ENCODE results near the gene GHRHR.

Gene GHRHR

GRCh38 chr7:30927040-30927439 is 36.7 kb upstream of the GHRHR start:
- no peak for DNase-seq
- in situ Hi-C loops (cut with MboI; ENCODE audit: low pct_unique_long_range_greater_than_20kb, low sequenced_read_pairs), result no loop called here

GRCh38 chr7:30927559-30927958 is 36.2 kb upstream of the GHRHR start:
- in situ Hi-C loops (cut with MboI; ENCODE audit: low pct_unique_long_range_greater_than_20kb, low sequenced_read_pairs), result no loop called here
- no peak for DNase-seq

GRCh38 chr7:30928254-30928872 is 35.4 kb upstream of the GHRHR start:
- no peak for DNase-seq
- in situ Hi-C loops (cut with MboI; ENCODE audit: low pct_unique_long_range_greater_than_20kb, low sequenced_read_pairs), result no loop called here

DNA sequence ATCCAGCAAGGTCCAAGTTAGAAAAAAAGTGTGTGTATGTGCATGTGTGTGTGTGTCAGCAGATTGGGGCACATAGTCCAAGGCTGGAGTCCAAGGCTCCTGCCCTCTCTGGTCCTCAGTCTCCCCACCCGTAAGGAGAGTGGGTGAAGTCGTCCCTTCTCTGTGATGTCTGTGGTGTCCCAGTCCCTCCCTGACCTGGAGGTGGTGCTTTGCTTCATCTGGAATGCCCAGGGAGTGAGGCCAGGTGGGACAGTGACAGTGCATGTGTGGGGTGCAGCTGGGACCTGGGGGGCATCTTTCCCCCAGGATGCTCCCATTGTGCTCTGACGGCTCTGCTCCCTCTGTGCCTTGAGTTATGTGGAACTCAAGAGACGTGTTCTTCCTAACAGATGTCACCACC is 34.1 kb upstream of the GHRHR start:
- in situ Hi-C loops (cut with MboI; ENCODE audit: low pct_unique_long_range_greater_than_20kb, low sequenced_read_pairs), result no loop called here
- DNase-seq, result no peak

DNA sequence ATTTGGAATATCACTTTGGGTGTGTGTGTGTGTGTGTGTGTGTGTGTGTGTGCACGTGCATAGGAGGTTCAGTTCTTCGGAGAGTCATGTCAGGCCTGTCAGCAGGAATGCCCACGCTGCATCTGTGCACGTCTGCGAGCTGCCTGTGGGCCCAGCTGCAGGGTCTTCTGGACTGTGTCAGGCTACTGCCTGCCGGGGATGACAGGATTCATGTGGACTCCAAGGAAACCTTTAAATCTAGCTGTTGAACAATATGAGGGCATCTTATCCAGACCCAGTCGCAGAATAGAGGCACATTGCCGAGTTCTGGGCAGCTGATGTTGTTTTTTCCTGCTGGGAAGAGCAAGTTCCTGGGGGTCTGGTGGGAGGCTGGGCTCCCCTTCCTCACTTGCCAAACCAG is 33.1 kb upstream of the GHRHR start:
- in situ Hi-C loops (cut with MboI; ENCODE audit: low pct_unique_long_range_greater_than_20kb, low sequenced_read_pairs), result no loop called here
- DNase-seq, result no peak

GRCh38 chr7:30931161-30931928 is 32.4 kb upstream of the GHRHR start:
- in situ Hi-C loops (cut with MboI; ENCODE audit: low pct_unique_long_range_greater_than_20kb, low sequenced_read_pairs), result no loop called here
- no peak for DNase-seq

- DNase-seq, result no peak
Observed at GRCh38 chr7:30931929-30932540, 31.7 kb upstream of the GHRHR start.

GRCh38 chr7:30932562-30932961 is 31.2 kb upstream of the GHRHR start:
- no peak for DNase-seq
- in situ Hi-C loops (cut with MboI; ENCODE audit: low pct_unique_long_range_greater_than_20kb, low sequenced_read_pairs), result no loop called here

More at GRCh38 chr7:30931929-30932540, 31.7 kb upstream of the GHRHR start:
- in situ Hi-C loops (cut with MboI; ENCODE audit: low pct_unique_long_range_greater_than_20kb, low sequenced_read_pairs), result no loop called here

DNA sequence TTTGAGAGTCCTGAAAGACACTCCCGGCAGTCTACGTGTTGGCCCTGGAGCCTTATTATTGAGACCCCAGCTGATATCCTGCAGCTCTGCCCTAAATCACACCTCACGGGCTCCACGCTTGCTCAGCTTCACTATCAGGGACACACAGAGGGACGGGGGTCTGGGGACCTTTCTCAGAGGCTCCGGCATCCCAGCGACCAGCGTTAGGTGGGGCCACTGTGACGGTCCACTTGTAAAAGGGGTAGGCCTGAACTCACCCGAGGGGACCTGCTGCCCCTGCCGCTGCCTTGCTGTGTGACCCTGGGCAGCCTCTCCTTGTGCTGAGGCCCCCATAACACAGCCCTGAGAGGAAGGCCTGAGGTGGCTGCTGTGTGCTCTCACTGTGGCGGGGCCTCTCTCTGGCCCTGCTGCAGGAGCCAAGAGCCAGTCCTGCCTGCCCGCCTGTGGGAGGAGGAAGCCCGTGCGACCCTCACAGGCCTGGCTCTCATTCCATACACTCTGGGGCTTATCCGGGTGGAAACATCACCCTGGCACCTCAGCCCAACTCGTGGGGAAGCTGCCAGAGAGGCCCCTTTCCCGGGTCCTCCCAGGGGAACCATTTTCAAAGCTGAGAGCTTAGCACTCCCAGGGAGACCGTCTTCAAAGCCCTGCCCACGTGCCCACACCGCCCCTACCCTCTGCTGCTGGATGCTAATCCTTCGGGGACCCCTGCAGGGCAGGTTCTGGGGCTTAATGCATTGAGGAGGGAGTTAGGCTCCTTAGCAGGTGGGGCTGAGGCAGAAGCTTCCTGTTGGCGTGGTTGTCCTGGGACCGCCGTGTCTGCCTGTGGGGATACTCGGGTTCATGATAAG is 30.4 kb upstream of the GHRHR start:
- in situ Hi-C loops (cut with MboI; ENCODE audit: low pct_unique_long_range_greater_than_20kb, low sequenced_read_pairs), result no loop called here
- no peak for DNase-seq

DNA sequence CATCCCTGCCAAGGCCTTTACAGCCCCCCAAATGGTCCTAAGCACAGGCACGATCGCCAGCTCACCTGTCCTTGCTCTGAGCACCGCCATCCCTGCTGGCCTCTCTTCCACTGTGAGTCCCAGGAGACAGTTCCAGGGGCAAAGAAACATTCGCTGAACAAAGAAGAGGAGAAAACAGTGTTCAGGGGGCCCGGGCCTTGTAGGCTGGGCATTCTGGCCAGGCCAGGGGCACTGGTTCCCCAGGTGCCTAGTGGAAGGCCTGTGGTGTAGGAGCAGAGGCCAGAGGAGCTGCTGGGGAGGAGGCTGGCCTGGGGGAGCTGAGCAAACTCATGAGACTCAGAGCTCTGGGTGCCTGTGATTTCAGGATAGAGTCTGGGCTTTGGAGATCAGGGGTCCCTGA is 29.5 kb upstream of the GHRHR start:
- no peak for DNase-seq
- in situ Hi-C loops (cut with MboI; ENCODE audit: low pct_unique_long_range_greater_than_20kb, low sequenced_read_pairs), result no loop called here

GRCh38 chr7:30934732-30935568 is 28.8 kb upstream of the GHRHR start:
- DNase-seq, result no peak
- in situ Hi-C loops (cut with MboI; ENCODE audit: low pct_unique_long_range_greater_than_20kb, low sequenced_read_pairs), result no loop called here

GRCh38 chr7:30935569-30935877 is 28.2 kb upstream of the GHRHR start:
- no peak for DNase-seq
- in situ Hi-C loops (cut with MboI; ENCODE audit: low pct_unique_long_range_greater_than_20kb, low sequenced_read_pairs), result no loop called here

- in situ Hi-C loops (cut with MboI; ENCODE audit: low pct_unique_long_range_greater_than_20kb, low sequenced_read_pairs), result no loop called here
- DNase-seq, result no peak
Observed at GRCh38 chr7:30936650-30937245, 27.0 kb upstream of the GHRHR start.

- no peak for DNase-seq
- in situ Hi-C loops (cut with MboI; ENCODE audit: low pct_unique_long_range_greater_than_20kb, low sequenced_read_pairs), result no loop called here
Observed at GRCh38 chr7:30937416-30937815, 26.3 kb upstream of the GHRHR start.

DNA sequence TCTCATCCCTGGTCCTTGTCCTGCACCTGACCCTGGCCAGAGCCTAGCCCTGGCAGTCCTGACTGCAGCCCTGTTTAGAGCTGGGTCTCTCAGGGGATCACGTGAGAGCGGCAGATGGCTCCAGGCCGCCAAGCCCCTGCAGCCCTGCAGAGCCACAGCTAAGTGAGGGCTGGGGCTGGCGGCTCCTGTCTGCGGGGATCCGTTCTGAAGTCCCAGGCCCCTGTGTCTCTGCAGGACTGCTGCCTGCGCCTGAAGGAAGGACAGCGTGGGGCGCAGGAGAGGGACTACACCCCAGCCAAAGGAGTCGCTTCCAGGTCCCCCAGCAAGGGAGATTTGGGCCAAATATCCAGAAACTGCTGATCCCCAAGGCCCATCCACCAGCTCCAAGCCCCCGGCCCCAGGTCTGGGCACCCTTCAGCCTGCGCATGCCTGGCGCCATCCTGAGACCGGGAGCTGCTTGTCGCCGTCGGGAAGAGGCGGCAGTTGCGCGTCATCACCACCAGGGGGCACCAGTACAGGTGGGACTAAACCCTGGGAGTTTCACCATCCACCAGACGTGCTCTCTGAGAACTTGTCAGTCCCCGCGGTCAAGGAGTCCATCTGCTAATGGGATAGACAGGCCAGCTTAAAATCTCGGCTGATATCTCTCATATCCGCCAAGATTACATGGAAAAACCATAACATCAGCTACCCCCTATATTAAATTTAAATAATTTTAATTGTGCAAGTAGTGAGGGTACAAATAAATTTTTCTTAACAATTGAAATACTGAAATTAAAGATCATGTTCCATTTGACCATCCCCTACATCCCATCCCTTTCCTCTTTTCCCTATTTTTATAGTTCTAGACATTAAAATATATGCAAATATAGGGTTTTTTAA is 25.1 kb upstream of the GHRHR start:
- DNase-seq, result peak; percentile 58
- in situ Hi-C loops (cut with MboI; ENCODE audit: low pct_unique_long_range_greater_than_20kb, low sequenced_read_pairs), result no loop called here

- DNase-seq, result no peak
- in situ Hi-C loops (cut with MboI; ENCODE audit: low pct_unique_long_range_greater_than_20kb, low sequenced_read_pairs), result no loop called here
Observed at GRCh38 chr7:30941582-30942323, 22.0 kb upstream of the GHRHR start.

GRCh38 chr7:30950197-30950596 is 13.6 kb upstream of the GHRHR start:
- no peak for DNase-seq
- in situ Hi-C loops (cut with MboI; ENCODE audit: low pct_unique_long_range_greater_than_20kb, low sequenced_read_pairs), result no loop called here
